G401.6 (cell line): ENCODE results near the gene LKAAEAR1.

ENCODE experiments used
- FAIRE-seq: peaks from 2 replicates; lab custom pipeline; 2012; peaks lifted over from hg19 to GRCh38; lab: Jason Lieb, UNC

LKAAEAR1 gene

DNA sequence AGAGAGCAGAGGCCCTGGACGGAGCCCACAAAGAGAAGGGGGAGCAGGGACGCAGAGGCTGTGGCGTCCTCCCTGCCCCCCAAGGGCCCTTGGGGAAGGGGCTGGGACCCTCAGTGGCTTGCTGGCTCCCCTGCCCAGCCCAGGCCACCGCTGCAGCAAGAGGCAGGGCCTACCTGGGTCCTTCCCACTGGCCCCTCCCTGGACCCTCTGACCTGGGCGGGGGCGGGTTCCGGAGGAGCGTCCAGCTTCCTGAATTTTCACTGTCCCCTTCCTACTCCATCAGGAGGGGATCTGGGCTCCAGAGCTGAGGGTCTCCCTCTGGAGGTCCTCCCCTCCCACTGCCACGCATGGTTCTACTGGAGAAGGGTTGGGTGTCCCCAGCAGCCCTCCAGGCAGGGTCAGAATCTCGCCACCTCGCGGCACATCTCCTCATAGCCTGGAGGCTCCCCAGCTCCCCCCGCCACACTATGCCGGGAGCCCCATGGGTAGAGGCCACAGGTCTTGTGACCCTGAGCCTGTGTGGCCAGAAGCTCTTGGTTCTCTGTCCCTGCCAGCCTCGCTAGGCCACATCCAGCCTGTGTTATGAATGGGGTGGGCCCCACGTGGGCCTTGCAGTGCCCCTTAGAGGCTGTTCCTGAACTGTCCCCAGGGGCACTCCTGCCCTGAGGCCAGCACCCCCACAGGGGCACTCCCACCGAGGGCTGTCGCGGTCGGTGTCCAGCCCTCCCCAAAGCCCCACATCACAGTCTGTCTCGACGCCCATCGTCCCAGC is 33.8 kb downstream of the LKAAEAR1 start:
- no peak for FAIRE-seq

GRCh38 chr20:64049878-64050260 is 34.3 kb downstream of the LKAAEAR1 start:
- FAIRE-seq: no peak

DNA sequence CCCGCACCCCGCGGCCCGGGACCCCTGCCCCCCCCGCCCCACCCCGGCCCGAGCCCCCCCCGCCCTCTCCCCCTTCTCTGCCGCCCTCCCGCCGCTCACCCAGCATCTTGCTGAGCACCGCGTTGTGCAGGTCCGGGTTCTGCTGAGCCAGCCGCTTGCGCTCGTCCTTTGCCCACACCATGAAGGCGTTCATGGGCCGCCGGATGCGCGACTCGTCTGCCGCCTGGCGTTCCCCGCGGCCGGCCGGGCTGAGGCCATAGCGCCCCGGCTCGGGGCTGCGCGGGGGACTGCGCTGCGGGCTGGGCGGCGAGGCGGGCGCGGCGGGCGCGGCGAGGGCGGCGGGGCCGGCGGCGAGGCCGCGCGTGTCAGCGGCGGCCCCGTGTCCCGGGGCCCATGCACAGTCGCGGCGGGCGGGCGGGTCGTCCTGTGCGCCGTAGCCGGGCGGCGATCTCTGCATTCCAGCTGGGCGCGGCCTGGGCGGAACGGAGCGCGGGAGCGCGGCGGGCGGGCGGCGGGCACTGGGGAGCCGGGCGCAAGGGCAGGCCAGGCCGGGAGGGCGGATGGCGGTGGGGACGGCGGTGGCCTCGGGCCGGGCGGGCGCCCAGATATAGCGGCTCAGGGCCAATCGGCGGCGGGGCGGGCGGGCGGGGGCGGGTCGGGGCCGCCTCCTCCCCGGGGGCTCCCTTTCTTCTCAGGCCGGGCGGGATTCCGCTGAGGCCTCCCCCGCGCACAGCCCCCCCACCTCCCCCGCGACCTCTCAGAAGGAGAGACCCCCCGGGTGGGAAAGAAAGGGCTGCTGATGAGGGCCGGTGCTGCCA is 34.9 kb downstream of the LKAAEAR1 start, which contains the start of gene SOX18:
Gene SOX18, minus strand, starts transcription at position 580 of the 818 bp plus-strand sequence. Its CDS starts 123 bp downstream, at position 457.
- no peak for FAIRE-seq

GRCh38 chr20:64048402-64049044 is 35.7 kb downstream of the LKAAEAR1 start:
- FAIRE-seq: no peak

- FAIRE-seq: no peak
Measured at GRCh38 chr20:64047968-64048401, 36.2 kb downstream of the LKAAEAR1 start.

GRCh38 chr20:64047046-64047389 is 37.2 kb downstream of the LKAAEAR1 start:
- FAIRE-seq: no peak

DNA sequence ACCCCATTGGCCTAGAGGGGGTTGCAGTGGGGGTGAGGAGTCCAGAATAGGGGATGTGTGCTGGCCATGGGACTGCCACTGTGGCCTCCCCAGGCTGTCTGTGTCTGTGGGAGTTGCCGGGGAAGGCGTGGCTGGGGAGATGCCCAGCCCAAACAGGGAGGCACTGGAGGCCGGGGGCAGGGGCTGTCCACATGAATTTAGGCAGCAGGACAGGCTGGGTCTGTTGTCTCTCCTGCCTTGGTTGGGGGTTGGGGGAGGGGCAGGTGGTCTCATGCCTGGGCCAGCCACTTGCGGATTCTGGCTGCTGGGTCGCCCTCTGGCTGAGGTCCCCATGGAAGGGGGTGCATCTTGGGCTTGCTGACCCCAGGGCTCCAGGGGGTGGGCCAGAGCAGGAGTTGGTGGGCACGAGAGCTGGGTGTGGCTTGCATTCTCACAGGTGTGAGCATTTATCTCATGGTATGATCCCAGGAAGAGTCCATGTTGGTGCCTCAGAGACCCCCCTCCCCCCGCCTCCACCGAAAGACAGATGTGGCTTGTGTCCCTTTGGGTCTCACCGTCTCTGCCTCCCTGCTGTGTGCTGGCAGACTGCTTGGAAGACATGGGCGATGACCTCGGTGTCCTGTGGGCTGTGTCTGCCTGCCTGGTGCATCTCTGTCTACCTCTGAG is 38.7 kb downstream of the LKAAEAR1 start:
- FAIRE-seq: no peak

GRCh38 chr20:64044484-64045247 is 39.5 kb downstream of the LKAAEAR1 start:
- FAIRE-seq: no peak

GRCh38 chr20:64043768-64044167 is 40.4 kb downstream of the LKAAEAR1 start:
- no peak for FAIRE-seq

DNA sequence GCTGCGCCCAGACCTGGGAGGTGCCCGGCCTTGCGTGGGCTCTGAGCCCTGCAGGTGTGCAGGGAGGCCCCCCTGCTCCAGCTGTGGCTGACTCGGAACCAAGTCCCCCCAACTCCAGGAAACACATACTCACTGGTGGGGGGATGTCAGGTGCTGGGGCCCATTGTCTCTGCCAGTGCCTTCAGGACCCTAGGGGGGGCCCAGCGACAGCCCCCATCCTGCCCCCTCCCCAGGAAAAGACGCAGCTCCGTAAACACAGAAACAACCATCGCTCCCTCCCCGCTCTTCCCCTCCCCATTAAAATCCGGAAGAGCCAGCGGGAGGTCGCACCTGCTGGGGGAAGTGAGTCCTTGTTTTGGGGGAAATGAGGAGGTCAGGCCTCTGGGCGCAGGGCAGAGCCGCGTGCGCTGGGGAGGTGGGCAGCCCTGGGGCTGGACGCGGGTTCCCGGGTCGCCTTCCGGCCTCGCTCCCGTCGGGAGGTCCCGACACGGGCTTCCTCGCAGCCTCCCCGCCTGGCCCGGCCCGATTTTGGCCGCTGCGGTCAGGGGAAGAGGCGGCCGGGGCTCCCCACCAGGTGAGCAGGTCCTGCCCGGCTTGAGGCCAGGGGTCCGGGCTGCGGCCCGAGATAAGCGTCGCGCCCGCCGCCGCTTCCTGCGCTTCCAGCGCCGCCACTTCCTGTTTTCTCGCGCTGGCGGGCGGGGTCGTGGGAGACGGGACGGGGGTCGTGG is 42.0 kb downstream of the LKAAEAR1 start:
- no peak for FAIRE-seq

GRCh38 chr20:64041781-64042053 is 42.5 kb downstream of the LKAAEAR1 start:
- FAIRE-seq: no peak

DNA sequence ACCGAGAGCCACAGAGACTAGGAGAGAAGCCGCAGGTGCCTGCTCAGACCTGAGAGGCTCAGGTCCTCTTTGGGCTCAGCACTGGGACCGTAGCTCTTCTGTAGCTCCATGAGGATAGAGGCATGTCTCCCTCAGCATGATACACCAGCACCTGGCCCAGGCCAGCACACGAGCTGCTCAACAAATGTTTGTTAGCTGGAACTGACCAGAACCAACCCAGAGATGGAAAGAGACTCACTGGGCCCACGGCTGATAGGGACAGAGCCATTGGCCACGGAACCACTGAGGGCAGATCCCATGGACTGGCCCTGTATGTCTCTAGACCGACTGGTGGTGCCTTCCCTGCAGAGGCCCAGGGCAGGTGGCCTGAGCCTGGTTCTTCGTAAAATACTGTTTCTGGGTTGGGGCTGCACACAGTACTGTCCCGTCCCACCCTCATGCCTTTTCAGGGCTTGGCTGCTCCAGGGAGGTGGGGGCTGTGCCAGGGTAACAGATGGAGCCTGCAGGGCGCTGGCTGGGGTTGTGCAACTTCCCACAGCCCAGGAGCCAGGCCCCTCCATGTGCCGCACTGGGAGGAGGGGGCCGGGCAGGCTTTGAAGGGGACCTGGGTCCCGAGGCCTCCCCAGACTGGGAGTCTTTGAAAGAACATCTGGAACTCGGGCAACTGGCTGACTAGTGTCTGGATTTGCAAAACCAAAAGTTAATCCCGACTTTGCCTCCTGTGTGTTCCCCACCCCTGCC is 43.0 kb downstream of the LKAAEAR1 start:
- no peak for FAIRE-seq

- FAIRE-seq: no peak
Measured at GRCh38 chr20:64040231-64041039, 43.8 kb downstream of the LKAAEAR1 start.

- no peak for FAIRE-seq
Measured at GRCh38 chr20:64039293-64040160, 44.7 kb downstream of the LKAAEAR1 start.

DNA sequence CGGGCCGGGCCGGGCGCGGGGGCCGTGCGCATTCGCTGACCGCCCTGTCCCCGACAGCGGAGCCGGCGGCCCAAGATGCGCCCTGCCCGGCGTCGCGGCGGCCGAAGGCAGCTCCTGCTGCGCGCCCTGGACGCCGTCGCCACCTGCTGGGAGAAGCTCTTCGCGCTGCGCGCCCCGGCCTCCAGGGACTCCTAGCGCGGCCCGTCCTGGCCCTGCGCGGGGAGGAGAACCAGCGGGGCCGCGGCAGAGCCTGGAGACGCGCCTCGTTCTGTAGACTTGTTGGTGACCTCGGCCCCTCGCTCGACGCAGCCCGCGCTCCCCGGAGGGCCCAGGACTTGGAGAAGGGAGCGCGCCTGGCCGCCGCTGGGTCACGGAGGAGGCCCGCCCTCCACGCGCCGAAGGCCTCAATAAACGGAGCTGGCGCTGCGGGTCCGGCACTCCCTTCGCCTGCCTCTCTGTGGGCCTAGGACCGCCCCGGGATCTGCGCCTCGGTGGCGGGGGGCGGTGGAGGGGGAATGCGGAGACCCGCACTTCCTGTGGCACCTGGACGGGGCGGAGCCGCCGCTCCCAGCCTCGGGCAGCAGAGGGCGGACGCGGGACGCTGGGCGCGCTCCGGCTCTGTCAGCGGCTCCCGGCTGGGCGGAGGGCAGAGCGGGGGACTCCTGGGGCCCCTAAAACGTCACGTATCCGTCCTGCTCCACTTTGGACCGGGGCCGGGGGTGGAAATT is 45.5 kb downstream of the LKAAEAR1 start:
- no peak for FAIRE-seq

DNA sequence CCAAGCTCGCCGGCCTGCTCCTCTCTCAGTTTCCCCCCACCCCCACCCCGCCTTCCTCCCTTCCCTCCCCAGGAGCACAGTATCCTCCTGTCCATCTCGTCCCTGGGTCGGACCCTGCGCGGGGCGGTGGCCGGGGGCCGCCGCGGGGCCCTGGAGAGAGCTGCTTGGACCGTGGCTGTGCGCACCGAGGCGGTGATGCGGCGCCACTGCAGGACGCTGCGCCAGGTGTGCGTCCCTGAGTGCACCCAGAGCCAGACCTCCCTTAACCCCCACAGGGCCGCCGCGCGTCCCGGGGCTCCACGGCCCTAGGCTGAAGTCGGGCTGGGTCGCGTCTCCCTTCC is 46.0 kb downstream of the LKAAEAR1 start:
- FAIRE-seq: no peak

- FAIRE-seq: no peak
Measured at GRCh38 chr20:64037498-64038213, 46.5 kb downstream of the LKAAEAR1 start.

- no peak for FAIRE-seq
Measured at GRCh38 chr20:64037199-64037497, 47.0 kb downstream of the LKAAEAR1 start.
